GM18909 (cell line): ENCODE data around the gene DDX1.

Source experiments
- ATAC-seq: cut with Tn5 transposase; IDR thresholded peaks from one replicate; pipeline ENCODE4 v1.9.1; 2021; ENCODE audit warnings: mild to moderate bottlenecking; ENCODE audit not compliant: unreplicated experiment, poor library complexity

The DDX1 gene

DNA sequence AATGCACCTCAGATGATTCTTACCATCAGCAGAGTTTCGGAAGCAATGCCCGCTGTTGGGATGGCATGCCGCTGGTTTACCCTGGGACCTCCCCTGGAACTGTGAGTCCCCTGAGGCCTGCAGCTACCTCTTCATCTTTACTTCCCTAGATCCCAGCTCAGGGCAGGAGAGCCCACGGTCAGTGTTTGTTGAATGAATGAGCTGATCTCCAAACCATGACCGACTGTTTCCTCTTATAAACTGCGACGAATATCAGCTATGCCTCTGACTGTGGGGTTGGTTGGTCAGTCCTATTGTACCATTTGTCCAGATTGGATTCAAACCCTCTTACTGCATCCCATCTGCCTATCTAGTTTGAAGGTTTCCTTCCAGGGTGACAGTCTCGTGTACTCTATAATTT, 64.4 kb downstream of the DDX1 start:
- no peak for ATAC-seq

GRCh38 chr2:15657759-15658158, 66.1 kb downstream of the DDX1 start:
- no peak for ATAC-seq

DNA sequence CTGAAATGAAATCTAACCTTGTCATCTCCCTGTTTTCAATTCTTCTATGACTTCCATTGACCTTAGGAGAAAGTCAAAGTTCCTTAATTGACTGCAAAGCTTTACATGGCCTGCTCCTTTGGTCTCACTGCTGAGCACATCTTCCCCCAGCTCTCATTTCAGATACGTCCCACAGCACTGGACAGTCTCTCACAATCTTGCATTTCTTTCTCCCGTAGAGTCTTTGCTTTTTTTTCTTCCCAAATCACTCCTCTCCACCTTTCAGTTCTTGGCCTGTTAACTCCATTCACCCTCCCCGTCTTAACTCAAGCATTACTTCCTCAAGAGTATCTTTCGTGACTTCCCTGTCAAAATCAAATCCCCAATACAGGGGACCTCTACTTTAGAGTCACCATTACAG, 67.2 kb downstream of the DDX1 start:
- no peak for ATAC-seq

GRCh38 chr2:15660491-15661294, 69.0 kb downstream of the DDX1 start:
- ATAC-seq = no peak

DNA sequence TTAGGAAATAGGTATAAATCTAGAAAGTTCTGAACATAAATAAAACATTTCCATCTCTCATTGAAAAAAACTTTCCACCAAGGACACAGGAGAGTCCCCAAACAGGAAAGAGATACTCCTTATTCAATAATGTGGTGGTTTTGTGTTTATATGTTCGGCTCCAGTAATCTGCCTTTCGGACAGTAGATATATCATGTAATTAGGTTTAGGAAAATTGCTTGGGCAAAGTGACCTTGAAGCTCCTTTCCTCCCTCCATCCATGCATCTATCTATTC, 69.6 kb downstream of the DDX1 start:
- no peak for ATAC-seq

GRCh38 chr2:15662026-15662425, 70.4 kb downstream of the DDX1 start:
- ATAC-seq = no peak

- no peak for ATAC-seq
These were observed 70.9 kb downstream of the DDX1 start for GRCh38 chr2:15662579-15662978.

DNA sequence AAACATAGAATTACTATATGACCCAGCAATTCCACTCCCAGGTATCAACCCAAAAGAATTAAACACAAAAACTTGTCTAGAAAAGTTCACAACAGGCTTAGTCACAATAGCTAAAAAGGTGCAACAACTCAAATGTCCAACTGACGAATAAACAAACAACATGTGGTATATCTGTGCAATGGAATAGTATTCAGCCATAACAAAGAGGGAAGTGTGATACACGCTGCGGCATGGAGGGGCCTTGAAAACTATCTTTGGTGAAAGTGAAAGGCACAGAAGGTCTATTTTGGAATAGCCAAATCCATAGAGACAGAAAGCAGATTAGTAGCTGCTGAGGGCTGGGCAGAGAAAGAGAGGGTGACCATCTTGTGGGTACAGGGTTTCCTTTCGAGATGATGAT, 72.1 kb downstream of the DDX1 start:
- no peak for ATAC-seq

DNA sequence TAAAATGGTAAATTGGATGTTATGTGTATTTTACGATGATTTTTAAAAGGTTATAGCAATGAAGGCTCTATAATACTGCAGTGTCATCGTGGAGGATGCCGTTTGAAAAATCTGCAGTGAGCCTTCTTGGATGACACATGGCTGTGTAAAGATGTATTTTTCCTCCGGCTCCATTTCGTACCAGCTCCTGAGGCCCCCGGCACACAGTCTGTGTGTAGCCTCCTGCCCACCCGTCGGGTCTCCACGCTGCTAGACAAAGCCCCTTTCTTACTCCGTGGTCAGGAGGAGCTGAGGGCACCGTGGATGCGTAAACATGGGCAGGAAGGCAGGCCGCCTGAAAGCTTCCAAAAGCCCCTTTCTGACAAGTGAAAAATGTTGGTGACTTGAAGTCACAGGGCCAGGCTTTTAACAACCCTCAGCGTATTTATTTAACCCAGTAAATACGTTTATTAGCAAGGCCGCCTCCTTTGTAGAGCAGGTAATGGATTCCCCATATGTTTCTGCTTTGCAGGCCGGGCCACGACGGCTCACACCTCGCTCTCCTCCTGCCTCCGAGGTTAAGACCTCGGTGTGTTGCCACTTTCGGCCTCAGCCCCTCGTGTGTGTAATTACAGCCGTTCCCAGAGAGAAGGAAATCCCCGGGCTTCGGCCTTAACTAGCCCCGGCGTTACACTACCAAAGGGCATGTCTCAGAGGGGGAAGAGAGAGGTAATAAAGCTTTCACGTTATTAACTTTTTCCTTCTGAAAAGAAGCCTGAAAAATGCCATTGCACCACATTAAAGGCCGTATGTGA, 72.8 kb downstream of the DDX1 start:
- ATAC-seq = no peak

- ATAC-seq = no peak
These were observed 73.6 kb downstream of the DDX1 start for GRCh38 chr2:15665067-15665942.

DNA sequence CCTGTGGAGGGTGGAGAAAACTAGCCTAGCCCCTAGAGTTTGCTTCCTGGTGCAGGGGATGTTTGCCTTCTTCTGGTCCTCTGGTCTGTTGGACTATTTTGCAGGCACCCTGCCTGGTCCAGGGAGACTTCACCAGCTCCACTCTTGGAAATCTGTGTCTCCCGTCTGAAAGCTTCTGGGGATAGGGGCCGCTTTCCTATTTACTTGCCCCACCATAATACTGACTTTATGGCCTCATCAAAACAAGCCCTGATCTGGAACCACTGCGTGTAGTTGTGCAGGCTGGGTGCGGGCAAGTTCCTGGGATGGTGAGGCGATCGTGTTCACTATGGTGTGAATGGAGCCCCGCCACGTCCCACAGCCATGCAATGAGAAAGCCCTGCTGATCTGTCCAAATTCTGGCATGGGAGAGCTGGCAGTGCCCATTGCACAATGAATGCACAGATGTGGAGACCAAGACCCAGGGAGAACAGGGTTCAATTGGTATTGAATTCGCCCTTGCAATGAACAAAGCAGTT, 74.3 kb downstream of the DDX1 start:
- no peak for ATAC-seq

DNA sequence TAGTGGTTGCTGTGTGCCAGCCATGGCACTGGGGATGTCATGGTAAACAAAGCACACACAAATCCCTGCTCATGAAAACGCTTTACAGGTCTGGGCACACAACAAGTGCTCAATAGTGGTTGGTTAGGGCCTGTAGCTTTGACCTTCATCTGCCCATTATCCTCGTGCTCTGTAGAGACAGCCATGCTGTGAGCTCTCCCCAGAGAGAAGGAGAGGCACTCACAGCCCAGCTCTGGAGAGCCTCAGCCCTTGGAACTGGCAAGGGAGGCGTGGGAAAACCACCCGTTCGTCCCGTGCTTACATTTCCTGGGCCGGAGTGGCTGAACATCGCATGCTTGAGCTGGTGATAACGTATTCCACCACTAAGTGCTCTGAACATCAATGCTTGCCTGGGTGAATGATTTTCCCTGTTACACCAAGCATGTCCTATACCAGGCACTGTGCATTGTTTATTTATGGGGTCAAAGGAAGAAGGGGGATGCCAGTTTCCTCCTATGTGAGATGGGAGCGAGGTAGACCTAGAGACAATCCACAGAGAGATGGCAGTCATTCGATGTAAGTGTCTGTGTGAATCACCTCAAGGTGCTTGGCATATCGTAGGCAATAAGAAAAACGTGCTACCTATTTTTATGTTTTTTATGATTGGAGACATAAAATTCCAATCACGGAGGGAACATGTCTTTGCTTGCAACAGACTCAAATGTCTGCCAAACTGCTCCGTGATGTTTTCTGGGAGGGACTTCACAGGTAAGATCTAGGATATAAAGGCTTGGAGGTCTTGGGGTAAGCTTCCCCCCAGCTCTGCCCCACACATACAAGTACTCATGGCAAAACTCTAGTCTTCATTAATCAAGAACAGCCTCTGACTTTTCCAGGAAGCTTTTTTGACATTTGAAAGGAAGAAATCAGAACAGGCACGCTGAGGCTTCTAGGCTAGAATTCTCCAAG, 75.5 kb downstream of the DDX1 start:
- no peak for ATAC-seq

- no peak for ATAC-seq
These were observed 76.3 kb downstream of the DDX1 start for GRCh38 chr2:15667809-15668556.

- no peak for ATAC-seq
These were observed 77.1 kb downstream of the DDX1 start for GRCh38 chr2:15668611-15669305.

DNA sequence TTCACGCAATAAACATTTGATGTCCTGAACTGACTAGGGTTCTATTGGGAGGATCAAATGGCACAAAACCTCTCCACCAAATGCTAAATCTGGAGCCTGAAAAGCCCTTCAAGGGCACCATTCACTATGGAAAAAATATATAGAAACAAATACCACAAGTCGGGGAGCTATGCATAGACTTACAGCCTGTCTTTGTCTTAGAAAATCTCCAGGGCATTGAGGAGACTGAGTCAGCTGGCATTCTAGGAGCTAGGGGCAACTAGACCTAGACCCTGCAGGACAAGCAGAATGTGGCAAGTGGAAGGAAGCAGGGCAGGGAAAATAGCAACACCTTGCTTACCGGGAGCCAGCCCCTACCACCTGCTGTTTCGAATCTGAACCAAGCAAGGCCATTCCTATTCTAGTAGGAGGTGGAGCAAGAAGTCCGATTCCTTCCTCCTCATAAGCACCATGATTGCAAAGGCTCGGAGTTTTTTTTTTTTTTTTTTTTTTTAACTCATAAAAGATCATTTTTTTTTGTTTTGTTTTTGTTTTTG, 77.8 kb downstream of the DDX1 start:
- ATAC-seq = no peak

- no peak for ATAC-seq
These were observed 78.8 kb downstream of the DDX1 start for GRCh38 chr2:15670469-15670868.

DNA sequence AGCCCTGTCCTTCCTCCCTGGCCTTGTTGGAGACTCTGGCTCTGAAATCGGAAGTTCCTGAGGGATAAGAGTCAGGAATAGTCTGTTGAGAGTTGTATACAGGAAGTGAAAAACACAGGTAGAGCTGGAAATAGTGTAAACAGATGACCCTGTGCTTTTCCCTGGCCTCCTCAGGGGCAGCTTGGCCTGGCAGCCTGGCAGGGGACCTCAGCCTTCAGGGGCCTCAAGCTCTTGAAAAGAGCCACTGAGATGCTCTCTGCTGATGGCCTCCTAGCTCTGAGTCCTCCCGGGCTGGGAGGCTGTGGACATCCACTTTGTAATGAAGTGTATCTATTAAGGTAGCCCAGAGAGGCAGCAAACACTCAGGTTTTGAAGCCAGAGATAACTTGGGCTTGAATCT, 79.3 kb downstream of the DDX1 start:
- ATAC-seq = no peak

DNA sequence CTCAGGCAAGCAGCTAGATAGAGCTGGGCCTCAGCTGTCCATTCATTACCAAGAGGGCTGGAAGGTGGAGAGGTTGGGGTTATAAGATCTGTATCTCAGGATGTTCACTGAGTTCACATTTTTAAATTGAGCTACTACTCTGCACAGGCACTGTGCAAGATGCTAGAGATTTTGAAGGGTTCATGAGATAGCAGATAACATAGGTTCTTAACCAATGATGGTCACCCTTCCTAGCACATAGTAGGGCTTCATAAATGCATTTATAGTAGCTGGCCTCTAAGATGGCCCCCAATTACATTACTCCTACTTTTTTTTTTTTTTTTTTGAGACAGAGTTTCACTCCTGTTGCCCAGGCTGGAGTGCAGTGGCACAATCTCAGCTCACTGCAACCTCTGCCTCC, 79.7 kb downstream of the DDX1 start:
- no peak for ATAC-seq
